ENCODE results near the gene TMEM132D. TPM values are rescaled to one million over a fixed set of nuclear protein-coding genes. Genes with fewer than 3 reads are reported as not detected.

The TMEM132D gene
- total and polyA plus RNA-seq, 4 donors = 0.06 to 0.20 (median 0.13) TPM

- no peak for ATAC-seq (ENCODE audit: insufficient read depth, low FRiP score)
Measured at GRCh38 chr12:129559776-129560175, 344.0 kb downstream of the TMEM132D start.

DNA sequence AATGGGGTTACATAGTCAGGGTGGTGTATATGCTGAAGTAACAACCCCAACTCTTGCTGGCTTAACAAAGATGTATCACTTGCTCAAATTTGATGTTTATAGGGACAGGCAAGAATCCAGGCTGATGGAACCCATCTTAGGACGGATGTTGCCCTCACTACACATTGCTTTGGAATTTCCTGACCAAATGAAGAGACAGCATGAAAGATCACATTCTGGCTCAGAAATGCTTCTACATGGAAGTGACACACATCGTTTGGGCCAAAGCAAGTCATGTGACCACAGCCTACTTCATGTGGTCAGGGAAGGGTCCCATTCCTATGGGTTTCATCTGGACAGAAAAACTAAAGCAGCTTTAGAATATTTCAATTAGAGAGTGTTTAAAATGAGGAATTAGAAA is 345.8 kb downstream of the TMEM132D start:
- 55 to 79% methylated on average over 2 of the region's 2 CpGs for WGBS, 2 donors
- Histone ChIP-seq H3K4me1 (ENCODE audit: control insufficient read depth in 5 of 5, insufficient read depth in 5 of 5, low read length in 5 of 5) (no peaks in the 10 kb centered on the region), H3K27ac (ENCODE audit: low read depth in 1 of 2, low read length in 1 of 2) (no peak overlapping the region), H3K9me3 (ENCODE audit: control insufficient read depth in 4 of 4, insufficient read depth in 3 of 4, low read length in 3 of 4) (peaks cover 0 to 6% (median 1%) of the 10 kb centered on the region in 4 donors), H3K9ac (ENCODE audit: insufficient read depth in 1 of 2, low read length in 2 of 2) (no peak overlapping the region), H3K4me3 (no peak overlapping the region), H3K36me3 (ENCODE audit: control insufficient read depth in 4 of 4, insufficient read depth in 4 of 4, low read length in 4 of 4) (no peaks in the 10 kb centered on the region), H3K27me3 (ENCODE audit: control insufficient read depth in 3 of 3, insufficient read depth in 3 of 3, low read length in 2 of 3) (no peaks in the 10 kb centered on the region)
- ATAC-seq (ENCODE audit: insufficient read depth, low FRiP score) = no peak
- TF ChIP-seq, protein P1, sequence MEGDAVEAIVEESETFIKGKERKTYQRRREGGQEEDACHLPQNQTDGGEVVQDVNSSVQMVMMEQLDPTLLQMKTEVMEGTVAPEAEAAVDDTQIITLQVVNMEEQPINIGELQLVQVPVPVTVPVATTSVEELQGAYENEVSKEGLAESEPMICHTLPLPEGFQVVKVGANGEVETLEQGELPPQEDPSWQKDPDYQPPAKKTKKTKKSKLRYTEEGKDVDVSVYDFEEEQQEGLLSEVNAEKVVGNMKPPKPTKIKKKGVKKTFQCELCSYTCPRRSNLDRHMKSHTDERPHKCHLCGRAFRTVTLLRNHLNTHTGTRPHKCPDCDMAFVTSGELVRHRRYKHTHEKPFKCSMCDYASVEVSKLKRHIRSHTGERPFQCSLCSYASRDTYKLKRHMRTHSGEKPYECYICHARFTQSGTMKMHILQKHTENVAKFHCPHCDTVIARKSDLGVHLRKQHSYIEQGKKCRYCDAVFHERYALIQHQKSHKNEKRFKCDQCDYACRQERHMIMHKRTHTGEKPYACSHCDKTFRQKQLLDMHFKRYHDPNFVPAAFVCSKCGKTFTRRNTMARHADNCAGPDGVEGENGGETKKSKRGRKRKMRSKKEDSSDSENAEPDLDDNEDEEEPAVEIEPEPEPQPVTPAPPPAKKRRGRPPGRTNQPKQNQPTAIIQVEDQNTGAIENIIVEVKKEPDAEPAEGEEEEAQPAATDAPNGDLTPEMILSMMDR (IDR thresholded peaks at IDR 0.05; ENCODE audit: control extremely low read depth, extremely low read depth) = no peak
- DNase-seq = no peak

More at GRCh38 chr12:129559776-129560175, 344.0 kb downstream of the TMEM132D start:
- Histone ChIP-seq H3K4me3 (no peak overlapping the region), H3K27ac (ENCODE audit: low read depth in 1 of 2, low read length in 1 of 2) (no peak overlapping the region), H3K36me3 (ENCODE audit: control insufficient read depth in 4 of 4, insufficient read depth in 4 of 4, low read length in 4 of 4) (no peaks in the 10 kb centered on the region), H3K4me1 (ENCODE audit: control insufficient read depth in 5 of 5, insufficient read depth in 5 of 5, low read length in 5 of 5) (no peaks in the 10 kb centered on the region), H3K27me3 (ENCODE audit: control insufficient read depth in 3 of 3, insufficient read depth in 3 of 3, low read length in 2 of 3) (no peaks in the 10 kb centered on the region), H3K9me3 (ENCODE audit: control insufficient read depth in 4 of 4, insufficient read depth in 3 of 4, low read length in 3 of 4) (peaks cover 0 to 2% (median 0%) of the 10 kb centered on the region in 4 donors), H3K9ac (ENCODE audit: insufficient read depth in 1 of 2, low read length in 2 of 2) (no peak overlapping the region)
- WGBS, 2 donors = 84 to 89% methylated on average over 4 of the region's 4 CpGs
- DNase-seq = no peak
- TF ChIP-seq, protein P1 (IDR thresholded peaks at IDR 0.05; ENCODE audit: control extremely low read depth, extremely low read depth) = no peak

DNA sequence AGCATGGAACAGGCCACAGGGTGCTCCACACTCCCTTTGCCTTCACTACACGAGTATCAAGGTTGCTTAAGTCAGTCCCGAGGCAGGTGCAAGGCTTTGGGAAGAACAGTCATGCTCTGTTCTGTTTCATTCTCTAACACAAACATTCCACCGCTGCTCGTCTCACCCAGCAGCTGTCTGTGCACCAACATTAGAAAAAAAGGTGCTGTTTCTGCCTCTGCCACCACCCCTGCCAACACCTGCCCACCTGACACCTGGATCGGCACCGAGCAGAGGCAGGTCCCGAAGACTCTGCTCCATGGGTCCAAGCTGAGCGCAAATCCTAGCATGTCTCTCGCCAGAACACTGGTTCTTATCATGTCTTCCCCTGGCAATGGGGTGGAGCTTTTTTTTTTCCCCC is 347.7 kb downstream of the TMEM132D start:
- Histone ChIP-seq H3K36me3 (ENCODE audit: control insufficient read depth in 4 of 4, insufficient read depth in 4 of 4, low read length in 4 of 4) (no peaks in the 10 kb centered on the region), H3K9me3 (ENCODE audit: control insufficient read depth in 4 of 4, insufficient read depth in 3 of 4, low read length in 3 of 4) (peaks cover 0 to 10% (median 1%) of the 10 kb centered on the region in 4 donors), H3K4me1 (ENCODE audit: control insufficient read depth in 5 of 5, insufficient read depth in 5 of 5, low read length in 5 of 5) (no peaks in the 10 kb centered on the region), H3K9ac (ENCODE audit: insufficient read depth in 1 of 2, low read length in 2 of 2) (no peak overlapping the region), H3K27me3 (ENCODE audit: control insufficient read depth in 3 of 3, insufficient read depth in 3 of 3, low read length in 2 of 3) (no peaks in the 10 kb centered on the region), H3K4me3 (no peak overlapping the region), H3K27ac (ENCODE audit: low read depth in 1 of 2, low read length in 1 of 2) (no peak overlapping the region)
- DNase-seq (no peak), ATAC-seq (ENCODE audit: insufficient read depth, low FRiP score) (no peak)
- 82 to 85% methylated on average over 9 of the region's 9 CpGs for WGBS, 2 donors
- TF ChIP-seq, protein P1 (IDR thresholded peaks at IDR 0.05; ENCODE audit: control extremely low read depth, extremely low read depth) = no peak
